Activated CD8-positive, alpha-beta memory T cell treated with anti-CD3 and anti-CD28 coated beads for 36 hours (primary cell): ENCODE data around the gene PRKG1. TPM values are rescaled to one million over a fixed set of nuclear protein-coding genes. Genes with fewer than 3 reads are reported as not detected.

Experiments
- CTCF ChIA-PET: fragments of 350-600 bp; sonication (Branson Sonifier 250); formaldehyde crosslinking; loops from one replicate; lab custom pipeline; 2021; ENCODE audit warnings: antibody characterized with exemption; lab: Charles Lee
- POLR2A ChIA-PET: fragments of 350-600 bp; sonication (Branson Sonifier 250); formaldehyde crosslinking; loops from one replicate; lab custom pipeline; 2021; ENCODE audit warnings: antibody characterized with exemption; lab: Charles Lee
- total RNA-seq, 2 experiments: library from RNA; stranded (reverse); gene quantifications; one replicate each; pipeline ENCODE4 v1.2.3, GENCODE V29; 2021

The PRKG1 gene
- total RNA-seq, 2 experiments from 2014 or later, result not detected

DNA sequence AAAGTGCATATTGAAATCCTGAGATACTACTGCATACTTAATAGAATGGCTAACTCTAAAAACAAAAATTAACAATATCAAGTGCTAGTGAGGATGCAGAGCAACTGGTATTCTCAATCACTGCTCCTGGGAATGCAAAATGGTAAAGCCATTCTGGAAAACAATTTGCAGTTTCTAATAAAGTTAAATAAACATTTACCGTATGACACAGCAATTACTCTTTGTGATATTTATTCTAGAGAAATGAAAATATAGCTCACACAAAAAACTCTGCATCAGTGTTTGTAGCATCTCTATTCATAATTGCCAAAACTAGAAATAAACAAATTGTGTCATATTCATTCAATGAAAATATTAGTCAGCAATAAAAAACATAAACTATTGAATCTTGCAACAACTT lies 984.8 kb downstream of the PRKG1 start:
- CTCF ChIA-PET, result no interaction called here
- POLR2A ChIA-PET, result no interaction called here

DNA sequence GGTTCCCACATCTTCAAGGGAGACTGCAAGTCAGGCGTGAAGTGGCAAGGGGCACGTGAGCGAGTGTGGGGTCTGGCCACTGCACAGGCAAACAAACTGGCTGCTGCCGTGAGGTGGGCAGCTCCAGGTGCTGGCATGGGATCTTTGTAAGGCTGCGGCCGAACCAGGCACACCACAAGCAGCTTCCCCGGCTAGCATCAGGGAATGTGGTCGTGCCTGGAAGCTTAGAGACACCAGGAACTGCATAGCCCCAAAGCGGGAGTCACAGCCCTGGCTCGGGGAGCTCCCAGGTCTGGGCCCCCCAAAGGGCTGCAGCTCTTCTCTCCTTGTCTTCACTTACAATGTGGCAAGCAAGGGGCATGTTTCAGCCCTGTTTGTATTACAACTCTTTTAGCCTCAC lies 988.9 kb downstream of the PRKG1 start:
- ChIA-PET CTCF (no interaction called here), POLR2A (no interaction called here)

DNA sequence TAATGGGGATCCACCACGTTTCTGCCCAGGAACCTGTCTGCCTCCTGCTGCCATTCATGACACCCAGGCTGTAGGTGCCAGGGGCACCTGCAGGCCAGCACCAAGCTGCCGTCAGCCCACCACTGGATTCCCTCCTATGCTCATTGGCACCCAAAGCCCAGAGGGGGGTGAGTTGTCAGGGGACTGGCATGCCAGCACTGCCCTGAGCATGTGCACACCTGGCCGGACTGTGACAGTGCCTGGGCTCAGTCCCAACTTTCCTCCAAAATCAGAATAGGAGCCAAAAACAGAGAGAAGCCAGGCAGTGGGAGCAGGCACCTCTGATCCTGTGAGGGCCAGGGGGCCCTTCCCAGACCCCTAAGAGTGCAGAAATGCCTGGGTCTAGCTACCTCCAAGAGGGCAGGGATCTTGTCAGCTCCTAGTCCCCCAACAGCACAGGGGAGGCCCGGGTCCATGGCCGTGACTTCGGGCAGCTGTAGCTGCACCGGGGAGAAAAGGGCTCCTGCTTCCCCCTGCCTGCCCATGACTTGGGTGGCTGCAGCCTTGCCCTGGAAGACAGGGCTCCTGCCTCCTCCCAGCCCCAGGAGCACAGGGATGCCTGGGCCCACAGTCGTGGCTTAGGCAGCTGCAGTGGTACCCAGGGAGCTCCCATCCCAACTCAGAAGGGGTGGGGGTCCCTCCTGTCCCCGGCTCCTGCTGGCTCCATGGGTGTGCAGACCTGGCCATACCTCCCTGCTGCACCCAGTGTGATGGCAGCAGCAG lies 990.0 kb downstream of the PRKG1 start:
- ChIA-PET CTCF (no interaction called here), POLR2A (no interaction called here)

DNA sequence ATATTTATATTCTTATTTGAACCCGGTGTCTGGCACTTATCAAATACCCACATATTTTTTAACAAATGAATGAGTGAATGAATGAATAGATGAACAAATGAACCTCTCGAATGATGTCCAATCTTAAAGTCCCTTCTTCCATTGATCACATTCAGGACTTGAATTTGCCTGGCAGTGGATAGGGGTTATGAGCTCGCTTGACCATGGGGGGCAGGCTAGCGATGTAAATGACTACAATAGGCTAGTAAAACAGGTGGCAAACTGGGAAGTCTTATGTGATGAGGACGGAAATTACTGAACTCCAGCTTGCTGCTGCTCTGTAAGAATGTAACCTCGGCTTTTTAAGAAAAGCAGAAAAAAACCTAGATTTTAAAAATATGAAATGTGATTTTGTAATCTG lies 992.1 kb downstream of the PRKG1 start:
- POLR2A ChIA-PET, result no interaction called here
- CTCF ChIA-PET, result no interaction called here

DNA sequence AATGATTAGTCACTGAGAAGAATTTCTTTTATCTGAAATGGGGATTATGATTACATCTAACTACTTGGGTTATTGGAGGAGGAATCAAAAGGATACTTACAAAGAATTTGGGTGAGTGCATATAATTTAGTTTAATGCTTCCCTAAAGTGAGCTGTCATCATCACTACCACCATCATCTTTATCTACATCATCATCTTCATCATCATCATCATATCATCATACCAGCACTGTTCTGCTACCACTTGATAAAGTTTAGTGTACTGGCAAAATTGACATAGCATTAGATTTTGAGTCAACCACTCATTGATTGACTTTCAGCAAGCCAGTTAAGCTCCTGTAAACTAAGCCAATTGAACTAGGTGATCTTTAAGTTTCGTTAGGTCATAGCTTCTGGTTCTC lies 994.2 kb downstream of the PRKG1 start:
- POLR2A ChIA-PET, result no interaction called here
- CTCF ChIA-PET, result no interaction called here

DNA sequence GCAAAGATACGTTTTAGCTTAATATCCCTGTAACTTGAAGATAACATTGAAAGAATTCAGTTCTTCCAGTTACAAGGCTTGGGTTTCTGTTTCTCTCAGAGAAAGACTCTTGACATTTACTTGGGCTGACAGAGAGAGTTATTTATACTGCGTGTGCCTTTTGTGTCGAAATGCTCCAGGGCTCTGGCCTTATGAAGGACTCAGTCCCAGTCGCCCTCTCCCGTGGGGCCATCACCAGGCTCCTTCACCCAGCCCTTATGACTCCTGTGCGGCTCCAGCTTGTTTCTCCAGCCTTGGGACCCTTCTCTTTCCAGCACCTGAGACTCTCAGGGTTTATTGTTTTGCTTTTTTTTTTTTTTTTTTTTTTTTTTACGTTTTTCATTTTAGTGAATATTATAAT lies 997.5 kb downstream of the PRKG1 start:
- POLR2A ChIA-PET, result no interaction called here
- CTCF ChIA-PET, result no interaction called here

DNA sequence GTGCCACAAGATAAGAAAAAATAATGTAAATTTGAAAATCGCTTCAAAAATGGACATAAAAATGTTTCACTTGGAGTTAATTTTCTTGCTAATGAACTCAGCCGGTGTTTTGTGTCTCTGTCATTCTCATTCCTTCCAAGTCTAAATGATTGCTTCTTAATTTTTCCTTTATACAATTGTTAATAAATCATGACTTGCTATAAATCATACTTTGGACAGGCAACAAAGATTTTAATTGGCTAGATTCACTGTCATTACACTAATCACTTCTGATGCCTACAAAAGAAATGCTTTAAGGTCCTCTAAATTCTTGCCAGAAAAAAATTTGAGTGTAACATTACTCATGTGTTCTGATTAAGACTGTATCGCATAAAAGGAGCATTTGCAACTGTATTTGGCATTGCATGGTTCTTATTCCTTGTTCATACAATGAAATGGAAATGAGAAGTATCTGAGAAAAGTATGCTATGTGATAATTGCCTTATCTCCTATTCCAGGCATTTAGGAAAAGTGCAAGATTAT lies 1000.3 kb downstream of the PRKG1 start:
- CTCF ChIA-PET, result no interaction called here
- POLR2A ChIA-PET, result no interaction called here

DNA sequence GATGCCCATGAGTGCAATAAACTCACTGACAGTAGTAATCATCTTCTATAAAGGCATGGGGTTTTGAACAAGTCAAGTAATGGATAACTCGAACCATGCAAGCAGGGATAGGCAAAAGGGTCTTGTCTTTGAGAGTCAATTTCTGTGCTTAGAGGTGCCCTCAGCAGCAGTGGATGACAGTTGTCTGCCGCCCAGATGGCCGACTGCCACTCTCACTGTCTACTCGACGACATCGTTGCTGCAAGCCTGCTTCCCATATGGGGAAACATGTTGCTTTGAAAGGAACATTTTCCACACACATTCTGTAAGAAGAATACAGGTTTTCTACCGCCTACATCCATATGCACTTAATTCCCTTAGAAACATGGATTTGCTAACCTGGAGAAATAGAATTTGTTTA lies 1003.5 kb downstream of the PRKG1 start:
- POLR2A ChIA-PET, result no interaction called here
- CTCF ChIA-PET, result no interaction called here

DNA sequence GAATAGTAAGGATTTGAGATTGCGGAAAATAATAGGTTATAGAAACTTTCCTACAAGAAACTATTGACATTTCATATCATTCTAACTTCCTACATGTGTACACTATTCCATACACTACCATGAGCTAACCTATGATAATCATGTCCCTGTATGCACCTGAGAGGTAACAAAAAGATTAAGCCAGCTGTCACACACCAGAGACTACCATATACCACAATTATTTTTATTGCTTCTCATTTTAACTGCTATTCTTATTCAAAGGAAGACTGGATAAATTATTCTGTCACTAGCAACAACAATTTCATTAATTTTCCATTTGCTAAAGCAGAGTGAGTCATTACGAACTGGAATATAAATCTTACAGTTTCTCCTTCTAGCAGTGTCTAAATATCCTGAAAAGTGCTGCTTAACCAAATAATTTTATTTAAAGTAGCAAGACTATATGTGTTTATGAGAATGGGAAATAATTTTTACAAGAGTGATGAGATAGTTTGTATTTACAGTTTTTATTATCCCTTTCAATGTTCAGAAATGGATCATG lies 1004.2 kb downstream of the PRKG1 start:
- CTCF ChIA-PET, result no interaction called here
- POLR2A ChIA-PET, result no interaction called here

DNA sequence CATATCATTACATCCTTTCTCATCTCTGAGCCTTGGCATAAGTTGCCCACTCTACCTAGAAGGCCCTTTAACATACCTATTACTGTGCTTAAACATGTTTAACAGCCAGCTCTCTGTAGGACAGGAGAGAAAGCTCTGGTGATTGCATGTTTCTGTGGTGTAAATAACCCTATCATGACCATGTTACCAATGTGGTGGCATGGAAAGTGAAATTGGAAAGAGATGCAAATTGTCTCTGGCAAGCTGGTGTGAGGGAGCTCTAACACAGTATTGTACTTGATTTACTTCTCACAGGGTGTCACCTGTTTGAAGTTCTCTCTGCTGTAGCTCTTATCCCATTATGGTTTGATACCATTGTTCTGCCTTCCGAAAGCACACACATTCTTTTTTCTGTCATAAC lies 1008.0 kb downstream of the PRKG1 start:
- ChIA-PET CTCF (no interaction called here), POLR2A (no interaction called here)

DNA sequence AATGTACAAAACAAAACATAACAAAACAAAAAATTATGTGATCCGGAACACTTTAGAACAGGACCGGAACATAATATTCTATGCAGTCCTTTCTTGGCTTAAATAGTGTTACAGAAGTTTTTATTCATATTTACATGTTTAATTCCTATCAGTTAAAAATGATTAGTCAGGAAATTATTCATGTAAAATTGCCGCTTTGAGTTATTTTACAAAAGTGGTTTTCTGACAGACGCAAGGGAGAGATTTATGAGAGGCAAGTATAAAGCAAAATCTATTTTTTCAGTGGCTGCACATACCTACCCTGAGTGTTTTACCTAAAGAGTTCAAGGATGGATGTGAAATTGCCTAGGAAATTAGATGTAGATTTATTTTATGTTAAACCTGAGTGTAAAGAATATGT lies 1009.1 kb downstream of the PRKG1 start:
- ChIA-PET CTCF (no interaction called here), POLR2A (no interaction called here)

DNA sequence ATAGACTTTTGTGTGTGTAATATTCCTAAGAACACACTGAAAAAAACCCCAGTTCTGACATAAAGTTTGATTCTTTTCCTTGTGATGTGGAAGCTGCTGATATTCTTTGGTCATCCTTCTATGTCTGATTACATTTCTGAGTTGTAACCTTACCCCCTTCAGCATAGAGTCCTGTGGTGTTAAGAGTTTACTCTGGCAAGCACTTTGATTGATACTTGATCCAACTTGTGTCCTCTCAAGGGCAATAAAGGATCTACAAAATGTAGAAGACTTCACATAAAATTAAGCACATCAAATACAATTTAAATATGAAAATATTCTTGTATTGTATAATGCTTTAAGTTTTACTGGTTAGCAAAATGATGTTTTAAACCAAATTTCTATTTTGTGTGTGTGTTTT lies 1018.1 kb downstream of the PRKG1 start:
- POLR2A ChIA-PET, result no interaction called here
- CTCF ChIA-PET, result no interaction called here

DNA sequence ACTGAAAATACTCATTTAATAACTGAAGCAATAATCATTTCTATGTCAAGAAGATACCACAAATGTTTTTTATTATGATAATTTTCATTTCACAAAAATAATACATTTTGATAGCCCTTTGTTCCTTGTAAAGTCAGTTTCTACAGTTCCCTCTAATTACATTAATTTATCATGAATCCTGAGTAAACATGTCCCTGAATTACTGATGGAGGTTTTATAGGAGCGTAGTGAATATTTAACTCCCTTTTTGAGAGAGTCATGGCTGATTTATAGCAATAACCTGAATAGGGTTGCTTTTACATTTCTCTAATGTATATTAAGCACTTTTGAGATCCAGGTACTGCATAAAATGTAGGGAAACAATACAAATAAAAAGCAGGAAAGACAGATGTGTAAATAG lies 1023.8 kb downstream of the PRKG1 start:
- CTCF ChIA-PET, result no interaction called here

DNA sequence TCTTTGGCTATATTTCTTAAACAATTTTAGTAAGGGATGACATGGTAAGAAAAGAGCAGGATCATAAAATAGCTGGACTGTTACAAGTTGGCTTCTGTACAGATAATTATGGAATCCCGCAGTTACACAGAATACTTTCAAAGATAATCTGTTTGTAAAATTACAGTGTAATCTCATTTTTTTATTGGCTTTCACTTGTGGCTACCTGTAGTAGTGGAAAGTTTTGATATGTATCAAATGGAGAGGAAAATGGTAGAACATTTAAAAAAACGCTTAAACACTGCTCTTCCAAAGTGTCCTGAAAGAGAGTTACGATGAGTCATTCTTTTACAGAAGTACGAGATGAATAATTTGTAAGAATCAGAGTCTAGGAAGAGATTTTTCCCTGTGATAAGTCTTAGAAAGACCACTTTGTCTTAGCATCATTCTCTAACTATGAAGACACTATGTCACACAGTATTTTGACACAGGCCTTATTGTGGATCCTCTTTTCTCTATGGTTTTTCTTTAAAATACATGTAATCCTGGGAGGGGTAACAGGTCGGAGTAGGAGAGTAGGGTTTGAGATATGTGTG lies 1024.8 kb downstream of the PRKG1 start:
- POLR2A ChIA-PET, result no interaction called here

More for the DNA sequence above, 1023.8 kb downstream of the PRKG1 start:
- POLR2A ChIA-PET, result no interaction called here

DNA sequence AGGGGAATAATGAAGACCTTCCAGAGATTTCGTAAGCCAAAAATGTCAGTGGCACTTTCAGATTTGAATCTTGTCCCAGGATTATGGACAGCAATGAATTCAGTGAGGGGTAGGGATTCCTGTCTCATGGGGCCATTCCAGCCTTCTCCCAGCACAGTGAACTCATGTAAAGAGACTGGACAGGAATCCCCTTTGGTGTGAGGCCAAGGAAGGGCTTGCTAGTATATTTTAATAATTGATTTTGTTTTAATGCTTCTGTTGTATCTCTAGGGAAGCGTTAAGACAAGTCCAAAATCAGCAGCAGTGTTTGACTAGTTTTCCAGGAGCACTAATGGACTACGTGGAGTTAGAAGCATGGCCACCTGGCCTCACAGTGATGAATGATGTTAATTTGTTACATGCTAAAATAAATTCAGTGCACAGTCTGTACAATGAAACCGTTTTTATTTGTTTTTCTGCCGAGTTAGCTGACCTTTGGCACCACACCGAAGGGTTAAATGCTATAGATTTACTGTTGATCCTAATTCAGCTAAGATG lies 1025.8 kb downstream of the PRKG1 start:
- ChIA-PET POLR2A (no interaction called here), CTCF (no interaction called here)

More for the DNA sequence above, 1024.8 kb downstream of the PRKG1 start:
- CTCF ChIA-PET, result no interaction called here

DNA sequence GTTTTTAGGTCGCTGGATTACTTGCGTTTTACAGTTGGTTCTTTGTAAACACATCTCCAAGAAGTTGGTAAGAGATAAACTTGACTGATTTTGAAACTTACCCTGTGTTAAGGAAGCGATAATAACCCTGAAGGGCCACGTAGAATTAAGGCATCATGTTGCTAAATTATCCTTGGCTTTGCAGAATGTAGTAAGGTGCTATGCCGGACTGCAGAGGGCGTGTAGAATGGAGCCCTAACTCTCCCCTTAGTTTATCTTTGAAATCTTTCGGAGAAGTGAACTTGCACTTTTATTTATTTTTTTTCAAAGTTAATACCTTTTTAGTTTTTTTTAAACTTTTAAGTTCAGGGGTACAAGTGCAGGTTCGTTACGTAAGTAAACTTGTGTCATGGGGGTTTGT lies 1031.0 kb downstream of the PRKG1 start:
- ChIA-PET CTCF (no interaction called here), POLR2A (no interaction called here)

DNA sequence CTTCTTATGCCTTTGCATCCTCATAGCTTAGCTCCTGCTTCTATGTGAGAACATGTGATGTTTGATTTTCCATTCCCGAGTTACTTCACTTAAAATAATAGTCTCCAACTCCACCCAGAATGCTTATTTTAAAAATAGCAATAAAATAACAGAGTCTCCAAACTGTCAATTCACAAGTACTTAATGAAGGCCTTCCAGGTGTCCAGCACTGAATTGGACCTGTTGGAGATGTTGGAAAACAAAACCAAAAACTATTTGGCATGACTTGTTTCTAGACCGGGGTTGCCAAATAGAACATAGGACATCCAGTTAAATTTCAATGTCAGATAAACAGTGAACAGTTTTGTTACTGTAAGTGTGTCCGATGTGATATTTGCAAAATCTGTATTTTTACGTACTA lies 1031.7 kb downstream of the PRKG1 start:
- ChIA-PET CTCF (no interaction called here), POLR2A (no interaction called here)

DNA sequence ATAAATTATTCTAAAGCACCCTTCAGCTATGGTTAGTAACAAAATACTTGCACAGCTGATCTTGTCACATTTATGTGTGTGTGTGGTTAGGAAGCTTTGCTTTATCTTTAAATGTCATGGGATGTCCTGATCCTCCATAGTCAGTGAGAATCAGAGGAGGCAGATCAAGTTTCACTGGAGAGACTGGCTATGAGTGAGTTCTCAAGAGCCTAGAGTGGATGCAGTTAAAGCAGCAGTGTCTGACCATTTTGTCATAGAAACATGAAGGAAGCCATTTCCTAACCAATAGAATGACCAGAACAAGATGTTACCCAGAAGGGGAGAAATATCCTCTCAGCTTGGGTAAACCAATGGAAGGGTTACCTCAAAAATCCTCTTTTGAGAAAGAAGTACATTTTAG lies 1032.6 kb downstream of the PRKG1 start:
- ChIA-PET CTCF (no interaction called here), POLR2A (no interaction called here)

DNA sequence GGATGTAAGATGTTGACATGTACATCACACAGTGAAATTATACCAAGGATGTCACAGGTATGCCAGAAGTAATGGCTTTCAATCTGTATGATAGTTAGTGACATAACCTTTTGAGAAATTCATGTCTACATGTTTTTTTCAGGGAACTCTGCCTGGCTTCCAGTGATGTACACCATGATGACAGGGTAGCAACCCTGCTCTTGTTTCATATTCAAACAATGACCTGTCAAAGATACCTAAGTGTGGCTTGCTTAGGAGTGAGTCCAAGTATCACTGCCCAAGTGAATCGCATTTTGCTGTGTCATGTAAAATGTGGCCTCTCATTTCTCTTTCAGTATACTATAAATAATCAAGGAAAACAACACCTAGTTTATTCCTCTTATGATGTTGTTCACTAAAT lies 1033.9 kb downstream of the PRKG1 start:
- ChIA-PET POLR2A (no interaction called here), CTCF (no interaction called here)

DNA sequence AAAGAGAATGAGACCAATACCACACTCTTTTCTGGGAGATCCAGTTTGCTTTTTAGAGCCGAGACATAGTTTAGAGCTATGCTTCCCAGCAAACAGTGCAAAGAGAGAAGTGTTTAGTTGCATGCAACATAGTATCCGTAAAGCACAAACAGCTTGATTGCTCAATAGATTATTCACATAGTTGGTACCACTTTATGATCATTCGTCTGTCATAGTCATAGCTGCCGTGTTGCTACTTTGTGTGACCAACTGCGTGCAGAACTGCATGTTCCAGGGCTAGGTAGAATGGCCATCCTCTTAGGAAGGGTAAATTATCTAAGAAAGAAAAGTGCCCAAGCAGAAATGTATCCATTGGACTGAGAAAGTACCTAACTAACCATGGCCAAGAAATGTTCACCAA lies 1036.3 kb downstream of the PRKG1 start:
- CTCF ChIA-PET, result no interaction called here

More for the DNA sequence above, 1036.3 kb downstream of the PRKG1 start:
- POLR2A ChIA-PET, result no interaction called here
